ENCODE data around the gene CDNF. TPM values are rescaled to one million over a fixed set of nuclear protein-coding genes. Genes with fewer than 3 reads are reported as not detected.

Gene CDNF
- total RNA-seq, 1 experiment from 2014 or later: 0.39 TPM

DNA sequence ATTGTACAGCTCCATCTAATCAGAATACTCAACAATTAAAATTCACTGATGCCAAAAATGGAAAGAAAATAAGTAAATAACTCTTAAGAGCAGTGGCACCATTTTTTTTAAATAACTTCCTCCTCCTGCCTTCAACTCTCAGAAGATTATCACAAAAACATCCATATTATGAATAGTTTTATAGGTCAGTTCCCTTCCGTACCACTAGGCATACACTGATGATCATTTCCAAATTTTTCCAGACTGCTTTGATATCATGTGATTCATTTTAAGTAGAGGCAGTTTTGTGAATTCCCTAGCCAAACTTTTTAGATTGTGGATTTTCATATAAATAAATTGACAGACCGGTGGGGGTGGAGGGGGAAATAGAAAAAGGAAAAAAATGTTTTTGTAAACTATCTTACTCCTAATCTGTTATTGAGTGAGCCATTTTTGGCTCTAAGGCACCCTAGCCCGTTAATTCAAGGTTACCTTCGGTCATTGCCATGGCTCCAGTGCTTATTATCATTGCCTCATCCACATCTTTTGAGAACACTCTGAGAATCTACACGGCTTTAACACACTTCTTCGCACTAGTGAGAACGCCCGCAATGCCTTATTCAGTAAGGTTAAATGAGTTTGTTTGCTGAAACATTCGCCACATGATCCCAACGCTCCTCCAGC lies 64.2 kb downstream of the CDNF start:
- Histone ChIP-seq H3K4me3 (ENCODE audit: low read depth in 2 of 2, low read length in 2 of 2) (no peak overlapping the region), H3K4me1 (ENCODE audit: control insufficient read depth, insufficient read depth, low read length) (no peaks in the 10 kb centered on the region), H3K9me3 (ENCODE audit: control insufficient read depth, insufficient read depth, low read depth, low read length) (no peaks in the 10 kb centered on the region), H3K36me3 (ENCODE audit: control insufficient read depth, insufficient read depth, low read length) (no peaks in the 10 kb centered on the region), H3K27me3 (ENCODE audit: control insufficient read depth, insufficient read depth, low read length) (no peaks in the 10 kb centered on the region), H3K27ac (ENCODE audit: low read length) (no peak overlapping the region)
- TF ChIP-seq TCF7L2 (IDR thresholded peaks at IDR 0.05; ENCODE audit: low read depth, low read length) (no peak), POLR2AphosphoS5 (IDR thresholded peaks at IDR 0.05; ENCODE audit: low read depth, low read length) (no peak), CTCF (IDR thresholded peaks at IDR 0.05) (no peak), SIN3A (IDR thresholded peaks at IDR 0.05; ENCODE audit: borderline replicate concordance, insufficient read depth, low read depth, low read length) (no peak)
- TF ChIP-seq, protein P1, sequence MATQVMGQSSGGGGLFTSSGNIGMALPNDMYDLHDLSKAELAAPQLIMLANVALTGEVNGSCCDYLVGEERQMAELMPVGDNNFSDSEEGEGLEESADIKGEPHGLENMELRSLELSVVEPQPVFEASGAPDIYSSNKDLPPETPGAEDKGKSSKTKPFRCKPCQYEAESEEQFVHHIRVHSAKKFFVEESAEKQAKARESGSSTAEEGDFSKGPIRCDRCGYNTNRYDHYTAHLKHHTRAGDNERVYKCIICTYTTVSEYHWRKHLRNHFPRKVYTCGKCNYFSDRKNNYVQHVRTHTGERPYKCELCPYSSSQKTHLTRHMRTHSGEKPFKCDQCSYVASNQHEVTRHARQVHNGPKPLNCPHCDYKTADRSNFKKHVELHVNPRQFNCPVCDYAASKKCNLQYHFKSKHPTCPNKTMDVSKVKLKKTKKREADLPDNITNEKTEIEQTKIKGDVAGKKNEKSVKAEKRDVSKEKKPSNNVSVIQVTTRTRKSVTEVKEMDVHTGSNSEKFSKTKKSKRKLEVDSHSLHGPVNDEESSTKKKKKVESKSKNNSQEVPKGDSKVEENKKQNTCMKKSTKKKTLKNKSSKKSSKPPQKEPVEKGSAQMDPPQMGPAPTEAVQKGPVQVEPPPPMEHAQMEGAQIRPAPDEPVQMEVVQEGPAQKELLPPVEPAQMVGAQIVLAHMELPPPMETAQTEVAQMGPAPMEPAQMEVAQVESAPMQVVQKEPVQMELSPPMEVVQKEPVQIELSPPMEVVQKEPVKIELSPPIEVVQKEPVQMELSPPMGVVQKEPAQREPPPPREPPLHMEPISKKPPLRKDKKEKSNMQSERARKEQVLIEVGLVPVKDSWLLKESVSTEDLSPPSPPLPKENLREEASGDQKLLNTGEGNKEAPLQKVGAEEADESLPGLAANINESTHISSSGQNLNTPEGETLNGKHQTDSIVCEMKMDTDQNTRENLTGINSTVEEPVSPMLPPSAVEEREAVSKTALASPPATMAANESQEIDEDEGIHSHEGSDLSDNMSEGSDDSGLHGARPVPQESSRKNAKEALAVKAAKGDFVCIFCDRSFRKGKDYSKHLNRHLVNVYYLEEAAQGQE (IDR thresholded peaks at IDR 0.05; ENCODE audit: insufficient read depth in 1 of 2, low read depth in 2 of 2, low read length in 1 of 2): no peak
- DNase-seq (ENCODE audit: low read depth, low spot score) (no peak), ATAC-seq (no peak)
- intact Hi-C loops (cut with micrococcal nuclease; ENCODE audit: unreplicated experiment) (no loop called here), in situ Hi-C loops (cut with HindIII; ENCODE audit: low pct_unique_long_range_greater_than_20kb, low sequenced_read_pairs) (no loop called here)
- ChIA-PET POLR2A (no interaction called here), CTCF (no interaction called here)
- no TSS peak for BruUV-seq (replicated peaks)

DNA sequence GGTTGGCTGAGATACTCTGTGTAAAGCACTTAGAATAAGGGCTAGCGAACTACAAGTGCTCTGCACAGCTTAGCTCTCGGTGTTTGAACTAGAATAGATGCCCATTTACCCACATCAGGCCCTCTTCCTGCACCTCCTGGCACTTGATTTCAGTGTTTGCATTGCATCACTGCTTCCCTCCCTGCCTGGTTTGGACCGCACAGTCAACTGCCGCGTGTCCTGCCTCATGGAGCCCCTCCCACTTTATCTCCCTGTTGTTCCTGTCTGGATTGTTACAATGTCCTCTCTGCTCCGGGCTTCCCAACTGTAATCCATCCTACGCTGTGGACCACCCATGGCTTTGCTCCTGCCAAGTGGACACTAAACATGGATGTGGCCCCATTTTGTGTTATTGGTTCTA lies 65.4 kb downstream of the CDNF start:
- in situ Hi-C loops (cut with HindIII; ENCODE audit: low pct_unique_long_range_greater_than_20kb, low sequenced_read_pairs): no loop called here
- no peaks in the 10 kb centered on the region for H3K27me3 ChIP-seq (ENCODE audit: control insufficient read depth, insufficient read depth, low read length)
- H3K9me3 ChIP-seq (ENCODE audit: control insufficient read depth, insufficient read depth, low read depth, low read length): no peaks in the 10 kb centered on the region
- DNase-seq (ENCODE audit: low read depth, low spot score) (no peak), ATAC-seq (no peak)
- BruUV-seq (replicated peaks): no TSS peak
- ChIA-PET POLR2A (no interaction called here), CTCF (no interaction called here)
- no peak overlapping the region for H3K4me3 ChIP-seq (ENCODE audit: low read depth in 2 of 2, low read length in 2 of 2)
- no peak overlapping the region for H3K27ac ChIP-seq (ENCODE audit: low read length)
- H3K36me3 ChIP-seq (ENCODE audit: control insufficient read depth, insufficient read depth, low read length): no peaks in the 10 kb centered on the region
- TF ChIP-seq TCF7L2 (IDR thresholded peaks at IDR 0.05; ENCODE audit: low read depth, low read length) (no peak), CTCF (IDR thresholded peaks at IDR 0.05) (no peak), POLR2AphosphoS5 (IDR thresholded peaks at IDR 0.05; ENCODE audit: low read depth, low read length) (no peak), SIN3A (IDR thresholded peaks at IDR 0.05; ENCODE audit: borderline replicate concordance, insufficient read depth, low read depth, low read length) (no peak)
- TF ChIP-seq, protein P1 (IDR thresholded peaks at IDR 0.05; ENCODE audit: insufficient read depth in 1 of 2, low read depth in 2 of 2, low read length in 1 of 2): no peak
- intact Hi-C loops (cut with micrococcal nuclease; ENCODE audit: unreplicated experiment): no loop called here
- no peaks in the 10 kb centered on the region for H3K4me1 ChIP-seq (ENCODE audit: control insufficient read depth, insufficient read depth, low read length)
